LNCAP (cell line): Measurements from ENCODE around the gene PRR12.

Experiments
- TF ChIP-seq, protein P1 (sequence below): fragments of 450-650 bp; IDR thresholded peaks from 2 replicates; pipeline ENCODE4 v1.5.1; 2017; ENCODE audit warnings: mild to moderate bottlenecking

Gene PRR12

GRCh38 chr19:49588365-49589122, 2.4 kb upstream of the PRR12 start:
- TF ChIP-seq, protein P1, sequence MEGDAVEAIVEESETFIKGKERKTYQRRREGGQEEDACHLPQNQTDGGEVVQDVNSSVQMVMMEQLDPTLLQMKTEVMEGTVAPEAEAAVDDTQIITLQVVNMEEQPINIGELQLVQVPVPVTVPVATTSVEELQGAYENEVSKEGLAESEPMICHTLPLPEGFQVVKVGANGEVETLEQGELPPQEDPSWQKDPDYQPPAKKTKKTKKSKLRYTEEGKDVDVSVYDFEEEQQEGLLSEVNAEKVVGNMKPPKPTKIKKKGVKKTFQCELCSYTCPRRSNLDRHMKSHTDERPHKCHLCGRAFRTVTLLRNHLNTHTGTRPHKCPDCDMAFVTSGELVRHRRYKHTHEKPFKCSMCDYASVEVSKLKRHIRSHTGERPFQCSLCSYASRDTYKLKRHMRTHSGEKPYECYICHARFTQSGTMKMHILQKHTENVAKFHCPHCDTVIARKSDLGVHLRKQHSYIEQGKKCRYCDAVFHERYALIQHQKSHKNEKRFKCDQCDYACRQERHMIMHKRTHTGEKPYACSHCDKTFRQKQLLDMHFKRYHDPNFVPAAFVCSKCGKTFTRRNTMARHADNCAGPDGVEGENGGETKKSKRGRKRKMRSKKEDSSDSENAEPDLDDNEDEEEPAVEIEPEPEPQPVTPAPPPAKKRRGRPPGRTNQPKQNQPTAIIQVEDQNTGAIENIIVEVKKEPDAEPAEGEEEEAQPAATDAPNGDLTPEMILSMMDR = no peak

DNA sequence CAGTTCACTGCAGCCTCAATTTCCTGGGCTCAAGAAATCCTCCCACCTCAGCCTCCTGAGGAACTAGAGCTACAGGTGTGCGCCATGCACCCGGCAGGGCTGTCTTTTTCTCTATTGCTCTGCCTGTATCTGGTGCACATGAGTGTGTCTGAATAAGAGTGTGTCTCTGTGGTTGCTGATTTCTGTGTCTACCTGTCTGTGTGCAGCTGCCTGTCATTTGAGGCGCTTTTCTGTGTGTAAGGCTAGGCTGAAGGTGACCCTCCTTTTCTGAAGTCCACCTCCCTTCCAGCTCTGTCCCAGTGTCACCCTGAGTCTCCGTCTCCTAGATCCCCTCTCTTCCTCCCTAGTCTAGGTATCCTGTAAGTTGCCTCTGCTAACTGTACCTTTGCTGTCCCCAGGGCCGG, 1.5 kb upstream of the PRR12 start:
- TF ChIP-seq, protein P1 = no peak

DNA sequence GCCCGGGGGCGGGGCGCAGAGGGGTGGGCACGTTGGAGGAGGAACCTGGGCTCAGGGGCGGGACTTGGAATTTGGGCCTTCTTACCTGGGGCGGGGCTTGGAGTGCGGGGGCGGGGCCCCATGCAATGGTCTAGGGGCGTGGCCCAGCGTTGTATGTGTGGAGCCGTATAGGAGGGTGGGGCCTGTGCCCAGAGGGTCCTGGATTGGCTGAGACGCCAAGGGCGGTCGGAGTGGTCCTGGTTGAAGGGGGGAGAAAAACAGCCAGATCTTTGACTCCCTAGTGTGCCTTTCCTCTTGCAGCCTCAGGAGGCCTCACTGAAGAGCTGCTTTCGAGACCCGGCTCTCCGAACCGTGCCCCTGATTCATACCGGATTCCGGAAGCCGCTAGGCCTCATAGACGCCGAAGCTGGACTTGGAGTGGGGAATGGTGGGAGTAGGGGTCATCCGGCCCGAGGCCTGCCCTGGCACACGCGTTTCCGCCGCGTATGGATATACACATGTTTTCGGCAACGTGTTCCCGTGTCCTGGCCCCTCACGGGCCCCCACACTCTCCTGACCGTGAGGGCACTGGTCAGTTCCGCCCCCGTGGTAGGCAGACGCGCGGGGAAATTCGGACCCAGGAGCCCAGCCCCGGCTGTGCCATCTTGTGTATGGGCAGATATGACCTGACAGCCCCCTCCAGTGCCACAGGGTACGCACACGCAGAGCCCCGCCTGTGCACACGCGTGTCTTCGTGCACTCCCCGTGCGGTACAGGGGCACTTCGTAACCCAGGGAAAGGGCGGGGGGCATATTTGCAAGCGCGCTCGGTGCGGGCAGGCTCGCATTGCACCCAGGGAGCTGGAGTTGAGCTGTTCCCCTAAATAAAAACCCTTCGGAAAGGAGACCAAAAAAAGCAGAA, 661 bp upstream of the PRR12 start:
- TF ChIP-seq, protein P1 = no peak

GRCh38 chr19:49591731-49592485, 926 bp downstream of the PRR12 start:
- TF ChIP-seq, protein P1 = no peak

DNA sequence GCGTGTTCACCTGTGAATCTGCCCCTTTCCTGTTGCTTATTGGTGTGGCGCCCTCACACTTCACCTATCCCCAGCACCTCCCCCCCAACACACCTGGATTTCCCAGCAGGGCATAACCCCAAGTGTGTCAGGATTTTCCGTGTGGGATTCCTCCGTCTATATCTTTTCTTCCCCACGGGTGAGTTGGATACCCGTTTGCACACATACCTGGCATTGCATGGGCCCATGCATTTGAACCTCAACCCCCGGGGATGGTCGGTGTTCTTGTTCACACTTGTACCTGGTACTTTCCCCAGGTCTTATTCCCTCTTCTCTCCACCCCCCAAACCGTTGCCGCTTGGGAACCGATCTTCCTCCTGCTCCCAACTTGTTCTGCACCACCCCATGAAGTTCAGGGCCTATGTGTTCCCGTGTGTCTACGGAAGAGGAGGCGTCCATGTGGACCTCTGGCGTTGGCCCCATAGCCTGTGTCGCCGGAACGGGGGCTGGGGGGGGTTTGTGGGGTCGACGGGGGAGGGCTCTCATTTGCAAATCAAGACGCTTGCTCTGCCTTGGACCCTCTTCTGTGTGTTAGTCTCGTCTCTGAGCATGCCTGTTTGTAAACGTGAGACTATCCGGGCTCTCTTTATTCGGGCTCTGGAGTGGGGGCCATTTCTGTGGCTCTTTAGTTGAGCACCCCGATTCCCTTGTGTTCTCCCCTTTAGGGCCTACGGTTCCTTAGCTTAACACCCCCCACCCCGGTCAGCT, 1.7 kb downstream of the PRR12 start:
- TF ChIP-seq, protein P1 = no peak

DNA sequence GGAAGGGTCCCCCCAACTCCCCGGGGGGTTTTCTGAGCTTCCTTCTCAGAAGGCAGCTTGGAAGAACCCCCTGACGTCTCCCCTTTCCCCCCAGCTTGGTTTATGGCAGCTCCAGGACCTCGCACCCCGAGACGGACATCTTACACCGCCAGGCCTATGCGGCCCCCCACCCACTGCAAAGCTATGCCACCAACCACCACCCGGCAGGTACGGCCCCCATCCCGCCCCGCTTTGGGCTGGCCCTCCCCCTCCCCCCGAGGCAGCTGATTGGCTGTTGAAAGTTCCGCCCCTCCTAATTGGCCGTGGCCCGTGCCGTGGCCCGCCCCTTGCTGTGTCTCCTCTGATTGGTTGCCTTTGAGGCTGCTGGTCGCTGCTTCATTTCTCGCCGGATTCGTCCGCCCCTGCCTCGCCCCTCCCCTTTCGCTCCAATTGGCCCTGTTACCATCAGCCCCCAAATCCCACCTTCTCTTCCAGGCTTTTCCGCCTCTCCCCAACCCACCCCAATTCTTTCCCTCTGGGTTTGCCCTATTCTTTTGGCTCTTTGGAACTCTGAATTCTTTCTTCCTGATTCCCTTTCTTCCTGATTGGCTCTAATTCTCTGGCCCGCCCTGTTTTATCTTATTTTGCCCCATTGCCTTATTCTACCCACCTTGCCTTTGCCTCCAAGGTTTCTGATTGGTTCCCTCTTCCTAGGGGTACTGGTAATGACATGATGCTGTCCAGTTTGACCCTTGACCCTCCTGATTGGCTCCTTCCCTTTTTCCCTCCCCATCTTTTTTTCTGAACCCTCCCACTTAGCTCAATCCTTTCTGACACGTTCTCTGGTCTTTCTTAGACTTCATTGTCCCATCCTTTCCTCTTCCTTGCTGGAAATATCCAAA, 2.5 kb downstream of the PRR12 start:
- TF ChIP-seq, protein P1 = no peak
